GM21526 (cell line): ENCODE measurements around the gene NYAP1.
"Not testable (repeated sequence)": the region's sequence is repeated elsewhere in the genome, so short reads cannot be mapped to it uniquely, and the experiment has no call there.

Experiments
- ATAC-seq: cut with Tn5 transposase; IDR thresholded peaks from one replicate; pipeline ENCODE4 v1.9.1; 2021; ENCODE audit warnings: moderate library complexity; ENCODE audit not compliant: unreplicated experiment, low FRiP score

NYAP1 gene

DNA sequence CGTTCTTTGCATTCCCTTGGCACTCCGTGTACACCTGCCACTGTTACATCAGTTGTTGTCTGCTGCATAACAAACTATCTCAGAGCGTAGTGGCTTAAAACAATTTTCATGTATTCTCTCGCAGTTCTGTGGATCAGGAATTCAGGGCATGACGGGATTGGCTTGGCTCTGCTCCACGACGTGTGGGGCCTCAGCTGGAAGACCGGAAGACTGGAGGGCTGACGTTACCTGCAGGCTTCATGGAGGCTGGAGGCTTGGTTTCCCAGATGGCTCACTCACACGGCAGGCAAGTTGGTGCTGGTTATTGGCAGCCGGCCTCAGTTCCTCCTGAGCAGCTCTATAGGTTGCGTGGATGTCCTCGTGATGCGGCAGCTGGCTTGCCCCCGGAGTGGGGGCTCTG lies 25.5 kb downstream of the NYAP1 start:
- no peak for ATAC-seq

DNA sequence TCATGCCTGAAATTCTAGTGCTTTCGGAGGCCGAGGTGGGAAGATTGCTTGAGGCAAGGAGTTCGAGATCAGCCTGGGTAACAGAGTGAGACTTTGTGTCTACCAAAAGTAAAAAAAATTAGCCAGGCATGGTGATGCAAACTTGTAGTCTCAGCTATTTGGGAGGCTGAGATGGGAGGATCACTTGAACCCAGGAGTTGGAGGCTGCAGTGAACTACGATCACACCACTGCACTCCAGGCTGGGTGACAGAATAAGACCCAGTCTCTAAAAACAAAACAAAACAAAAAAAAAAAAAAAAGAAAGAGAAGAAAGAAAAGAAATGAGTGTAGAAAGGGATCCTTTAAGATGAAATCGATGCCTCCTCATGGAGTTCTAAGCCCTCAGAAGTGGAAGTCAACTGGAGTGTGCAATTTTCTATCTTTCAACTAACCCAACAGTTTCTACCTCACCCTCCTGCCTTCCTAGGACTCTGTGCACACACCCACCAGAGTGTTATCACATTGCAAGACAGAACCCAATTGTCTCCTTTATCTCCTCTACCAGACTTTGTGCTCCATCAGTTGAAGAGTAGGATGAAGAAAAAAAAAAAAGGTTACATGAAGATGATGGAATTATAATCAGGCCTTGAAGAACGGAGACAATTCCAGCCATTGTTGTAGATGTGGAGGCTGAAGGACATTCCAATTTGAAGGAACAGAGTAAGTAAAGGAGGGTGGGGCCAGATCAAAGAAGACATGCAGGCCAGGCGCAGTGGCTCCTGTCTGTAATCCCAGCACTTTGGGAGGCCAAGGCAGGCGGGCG lies 26.9 kb downstream of the NYAP1 start:
- no peak for ATAC-seq

DNA sequence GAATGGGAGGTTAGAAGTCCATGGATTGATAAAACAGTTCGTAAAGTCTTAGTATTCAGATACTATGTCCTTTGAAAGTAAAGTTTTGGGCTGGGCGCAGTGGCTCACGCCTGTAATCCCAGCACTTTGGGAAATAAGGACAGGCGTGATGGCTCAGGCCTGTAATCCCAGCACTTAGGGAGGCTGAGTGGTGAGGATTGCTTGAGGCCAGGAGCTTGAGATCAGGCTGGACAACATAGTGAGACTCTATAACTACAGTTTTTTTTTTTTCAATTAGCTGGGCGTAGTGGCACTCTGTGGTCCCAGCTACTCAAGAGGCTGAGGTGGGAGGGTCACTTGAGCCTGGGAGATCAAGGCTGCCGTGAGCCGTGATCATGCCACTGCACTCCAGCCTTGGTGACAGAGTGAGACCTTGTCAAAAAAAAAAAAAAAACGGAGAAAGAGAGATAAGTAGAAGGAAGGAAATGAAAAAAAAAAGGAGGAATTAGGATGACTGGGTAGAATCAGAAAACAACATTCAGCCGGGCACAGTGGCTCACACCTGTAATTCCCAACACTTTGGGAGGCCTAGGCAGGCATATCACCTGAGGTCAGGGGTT lies 29.6 kb downstream of the NYAP1 start:
- no peak for ATAC-seq

DNA sequence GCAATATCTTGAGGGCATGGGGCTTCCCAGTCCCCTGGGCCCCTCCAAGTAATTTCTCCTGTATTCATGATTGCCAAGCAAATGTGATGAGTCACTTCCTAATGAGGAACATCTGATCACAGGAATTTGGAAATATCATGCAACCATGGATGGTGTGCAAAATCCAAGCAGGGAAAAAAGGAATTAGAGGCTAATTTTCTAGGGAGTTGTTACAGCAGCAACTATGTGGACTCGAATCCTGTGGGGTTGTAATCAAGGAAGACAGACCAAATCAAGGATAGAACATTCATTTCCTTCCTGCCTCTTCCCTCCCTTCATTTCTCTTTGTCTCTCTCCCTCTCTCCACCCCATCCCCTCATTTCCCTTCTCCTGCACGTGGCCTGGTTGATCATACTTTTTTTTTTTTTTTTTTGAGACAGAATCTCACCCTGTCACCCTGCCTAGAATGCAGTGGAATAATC lies 31.4 kb downstream of the NYAP1 start:
- ATAC-seq, result no peak

DNA sequence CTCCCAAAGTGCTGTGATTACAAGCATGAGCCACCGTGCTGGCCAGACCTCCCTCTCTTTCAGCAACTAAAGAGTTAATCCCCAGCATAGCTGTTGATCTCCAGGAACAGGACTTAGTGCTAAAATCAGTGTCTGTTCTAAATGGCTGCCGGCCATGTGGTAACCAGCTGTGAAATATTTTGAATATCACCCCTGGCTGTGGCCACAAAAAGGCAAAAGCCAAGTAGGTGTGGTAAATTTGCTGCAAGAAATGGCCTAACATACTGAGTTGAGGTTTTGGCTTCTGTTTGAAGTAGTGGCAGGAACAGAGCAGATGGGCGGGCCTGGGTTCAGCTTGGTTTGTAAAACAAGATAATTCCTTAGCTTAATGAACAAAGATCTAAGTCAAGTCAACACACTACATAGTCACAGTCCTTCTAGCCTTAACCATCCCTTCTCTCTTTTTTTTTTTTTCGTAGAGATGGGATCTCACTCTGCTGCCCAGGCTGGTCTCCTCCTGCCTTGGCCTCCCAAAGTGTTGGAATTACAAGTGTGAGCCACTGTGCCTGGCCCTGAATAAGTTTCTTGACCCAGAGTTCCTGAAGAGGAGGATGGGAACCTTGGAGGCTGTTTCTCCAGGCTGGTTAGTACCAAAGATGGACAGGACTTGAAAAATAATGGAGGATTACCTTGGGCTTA lies 32.5 kb downstream of the NYAP1 start:
- ATAC-seq, result no peak

DNA sequence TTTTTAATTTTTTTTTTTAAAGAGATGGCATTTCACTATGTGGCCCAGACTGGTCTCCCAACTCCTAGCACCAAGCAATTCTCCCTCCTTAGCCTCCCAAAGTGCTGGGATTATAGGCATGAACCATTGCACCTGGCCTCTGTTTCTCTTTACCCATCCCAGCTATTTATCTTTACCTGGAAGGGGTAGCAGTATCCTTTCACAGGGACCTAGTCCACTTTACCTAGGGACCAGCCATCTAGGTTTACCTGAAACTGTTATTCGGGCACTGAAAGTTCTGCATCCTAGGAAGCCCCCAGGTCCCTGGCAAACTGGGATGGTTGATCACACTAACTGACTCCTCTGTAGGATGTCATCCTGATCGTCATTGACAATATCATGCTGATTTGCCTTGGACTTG lies 33.6 kb downstream of the NYAP1 start:
- ATAC-seq, result no peak

DNA sequence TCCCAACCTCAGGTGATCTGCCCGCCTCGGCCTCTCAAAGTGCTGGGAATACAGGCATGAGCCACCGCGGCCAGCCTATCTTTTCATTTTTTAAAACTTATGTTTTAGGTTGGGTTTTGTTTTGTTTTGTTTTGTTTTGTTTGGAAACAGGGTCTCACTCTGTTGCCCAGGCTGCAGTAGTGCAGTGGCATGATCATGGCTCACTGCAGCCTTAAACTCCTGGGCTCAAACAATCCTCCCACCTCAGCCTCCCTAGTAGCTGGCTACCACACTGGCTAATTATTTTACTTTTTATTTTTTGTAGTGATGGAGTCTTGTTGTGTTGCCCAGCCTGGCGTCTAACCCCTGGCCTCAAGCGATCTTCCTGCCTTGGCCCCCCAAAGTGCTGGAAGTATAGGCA lies 35.9 kb downstream of the NYAP1 start:
- ATAC-seq, result no peak

DNA sequence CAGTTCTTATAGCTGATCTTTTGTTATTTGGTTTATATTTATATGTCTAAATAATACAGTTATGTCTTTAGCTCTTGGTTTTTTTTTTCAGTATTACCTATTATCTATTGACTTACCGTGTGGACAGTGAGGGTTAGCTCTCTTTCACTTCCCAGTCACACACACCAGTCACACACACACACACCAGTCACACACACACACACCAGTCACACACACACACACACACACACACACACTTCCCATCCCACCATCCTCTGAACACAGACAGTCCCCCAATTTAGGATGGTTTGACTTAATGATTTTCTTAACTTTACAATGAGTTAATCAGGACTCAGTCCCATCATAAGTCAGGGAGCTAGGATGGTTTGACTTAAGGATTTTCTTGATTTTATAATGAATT lies 36.4 kb downstream of the NYAP1 start:
- no peak for ATAC-seq

DNA sequence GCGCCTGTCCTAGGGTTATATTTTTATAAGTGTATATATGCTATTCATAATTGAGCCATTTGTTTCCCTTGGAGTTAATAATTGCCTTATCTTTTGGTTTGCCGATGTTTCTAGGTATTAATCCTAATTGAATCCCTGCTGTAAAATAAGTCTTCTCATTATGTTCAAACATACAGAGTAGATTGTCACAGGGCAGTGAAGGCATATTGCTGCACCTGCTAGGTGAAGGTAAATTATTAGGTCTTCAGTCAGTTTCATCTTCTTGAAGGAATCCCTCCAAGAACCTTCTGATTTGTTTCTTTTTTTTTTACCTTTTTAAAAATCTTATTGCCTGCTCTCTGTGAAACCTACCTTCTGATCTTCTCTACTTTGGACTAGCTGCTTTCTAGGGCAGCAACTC lies 37.3 kb downstream of the NYAP1 start:
- ATAC-seq, result no peak

DNA sequence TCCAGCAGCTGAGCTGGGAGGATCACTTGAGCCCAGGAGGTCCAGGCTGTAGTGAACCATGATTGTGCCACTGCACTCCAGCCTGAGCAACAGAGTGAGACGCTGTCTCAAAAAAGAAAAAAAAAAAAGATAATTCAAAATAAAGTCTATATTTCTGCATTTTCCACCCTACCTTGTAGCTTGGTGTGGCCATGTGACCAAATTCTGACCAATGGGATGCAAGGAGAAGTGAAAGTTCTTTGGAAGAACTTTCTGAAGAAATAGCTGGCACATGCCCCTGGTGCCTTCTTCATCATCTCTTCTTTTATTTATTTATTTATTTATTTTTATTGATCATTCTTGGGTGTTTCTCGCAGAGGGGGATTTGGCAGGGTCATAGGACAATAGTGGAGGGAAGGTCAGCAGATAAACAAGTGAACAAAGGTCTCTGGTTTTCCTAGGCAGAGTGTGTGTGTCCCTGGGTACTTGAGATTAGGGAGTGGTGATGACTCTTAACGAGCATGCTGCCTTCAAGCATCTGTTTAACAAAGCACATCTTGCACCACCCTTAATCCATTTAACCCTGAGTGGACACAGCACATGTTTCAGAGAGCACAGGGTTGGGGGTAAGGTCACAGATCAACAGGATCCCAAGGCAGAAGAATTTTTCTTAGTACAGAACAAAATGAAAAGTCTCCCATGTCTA lies 38.3 kb downstream of the NYAP1 start:
- not testable (repeated sequence) for ATAC-seq

DNA sequence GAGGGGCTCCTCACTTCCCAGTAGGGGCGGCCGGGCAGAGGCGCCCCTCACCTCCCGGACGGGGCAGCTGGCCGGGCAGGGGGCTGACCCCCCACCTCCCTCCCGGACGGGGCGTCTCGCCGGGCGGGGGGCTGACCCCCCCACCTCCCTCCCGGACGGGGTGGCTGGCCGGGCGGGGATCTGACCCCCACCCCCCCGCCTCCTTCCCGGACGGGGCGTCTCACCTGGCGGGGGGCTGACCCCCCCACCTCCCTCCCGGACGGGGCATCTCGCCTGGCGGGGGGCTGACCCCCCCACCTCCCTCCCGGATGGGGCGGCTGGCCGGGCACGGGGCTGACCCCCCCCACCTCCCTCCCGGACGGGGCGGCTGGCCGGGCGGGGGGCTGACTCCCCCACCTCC lies 39.5 kb downstream of the NYAP1 start:
- ATAC-seq, result not testable (repeated sequence)

DNA sequence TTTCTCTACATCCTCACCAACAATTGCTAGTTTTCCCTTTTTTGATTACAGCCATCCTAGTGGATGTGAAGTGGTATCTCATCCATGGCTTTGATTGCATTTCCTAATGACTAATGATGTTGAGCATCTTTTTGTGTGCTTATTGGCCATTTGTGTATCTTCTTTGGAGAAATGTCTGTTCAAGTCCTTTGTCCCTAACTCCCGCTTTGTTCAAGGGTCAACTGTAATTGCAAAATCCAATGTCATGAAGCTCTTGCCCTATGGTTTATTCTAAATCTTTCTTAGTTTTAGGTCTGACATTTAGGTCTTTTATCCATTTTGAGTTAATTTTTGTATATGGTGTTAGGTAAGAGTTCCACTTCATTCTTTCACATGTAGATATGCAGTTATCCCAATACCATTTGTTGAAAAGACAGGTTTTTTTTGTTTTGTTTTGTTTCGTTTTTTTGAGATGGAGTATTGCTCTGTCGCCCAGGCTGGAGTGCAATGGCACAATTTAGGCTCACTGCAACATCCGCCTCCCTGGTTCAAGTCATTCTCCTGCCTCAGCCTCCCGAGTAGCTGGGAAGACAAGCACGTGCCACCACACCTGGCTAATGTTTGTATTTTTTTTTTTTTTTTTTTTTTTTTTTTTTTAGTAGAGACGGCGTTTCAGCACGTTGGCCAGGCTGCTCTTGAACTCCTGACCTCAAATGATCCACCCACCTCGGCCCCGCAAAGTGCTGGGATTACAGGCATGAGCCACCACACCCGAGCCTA lies 44.6 kb downstream of the NYAP1 start:
- ATAC-seq, result not testable (repeated sequence)

DNA sequence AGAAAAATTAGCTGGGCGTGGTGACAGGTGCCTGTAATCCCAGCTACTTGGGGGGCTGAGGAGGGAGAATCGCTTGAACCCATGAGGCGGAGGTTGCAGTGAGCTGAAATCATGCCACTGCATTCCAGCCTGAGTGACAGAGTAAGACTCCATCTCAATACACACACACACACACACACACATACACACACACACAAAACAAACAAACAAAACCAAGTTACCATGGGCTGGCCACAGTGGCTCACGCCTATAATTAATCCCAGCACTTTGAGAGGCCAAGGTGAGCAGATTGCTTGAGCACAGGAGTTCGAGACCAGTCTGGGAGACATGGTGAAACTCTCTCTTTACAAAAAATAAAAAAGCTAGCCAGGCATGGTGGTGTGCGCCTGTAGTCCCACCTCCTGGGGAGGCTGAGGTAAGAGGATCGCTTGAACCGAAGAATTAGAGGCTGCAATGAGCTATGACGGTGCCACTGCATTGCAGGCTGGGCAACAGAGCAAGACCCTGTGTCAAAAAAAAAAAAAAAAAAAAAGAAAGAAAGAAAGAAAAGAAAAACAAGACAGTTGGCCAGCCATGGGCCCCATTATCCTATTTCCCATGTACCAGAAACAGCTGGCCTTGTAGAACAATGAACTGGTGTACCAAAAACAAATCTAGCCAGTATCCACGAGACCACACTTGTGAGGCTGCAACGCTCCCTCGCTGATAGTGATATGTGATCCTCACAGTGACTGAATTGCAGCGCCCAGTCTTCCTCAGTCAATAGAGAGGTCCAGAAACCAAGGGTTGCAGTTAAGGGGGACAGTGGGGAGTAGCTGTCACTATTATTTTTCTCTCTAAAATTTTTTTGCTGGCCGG lies 48.7 kb downstream of the NYAP1 start:
- ATAC-seq, result no peak

DNA sequence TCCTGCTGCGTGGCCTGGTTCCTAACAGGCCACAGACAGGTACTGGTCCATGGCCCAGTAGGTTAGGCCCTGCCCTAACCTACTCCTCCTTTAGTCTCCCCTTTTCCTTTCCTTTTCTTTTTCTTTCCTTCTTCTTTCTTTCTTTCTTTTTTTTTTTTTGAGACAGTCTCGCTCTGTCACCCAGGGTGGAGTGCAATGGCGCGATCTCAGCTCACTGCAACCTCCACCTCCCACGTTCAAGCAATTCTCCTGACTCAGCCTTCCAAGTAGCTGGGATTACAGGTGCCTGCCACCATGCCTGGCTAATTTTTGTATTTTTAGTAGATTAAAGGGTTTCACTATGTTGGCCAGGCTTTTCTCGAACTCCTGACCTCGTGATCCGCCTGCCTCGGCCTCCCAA lies 52.3 kb downstream of the NYAP1 start:
- not testable (repeated sequence) for ATAC-seq

DNA sequence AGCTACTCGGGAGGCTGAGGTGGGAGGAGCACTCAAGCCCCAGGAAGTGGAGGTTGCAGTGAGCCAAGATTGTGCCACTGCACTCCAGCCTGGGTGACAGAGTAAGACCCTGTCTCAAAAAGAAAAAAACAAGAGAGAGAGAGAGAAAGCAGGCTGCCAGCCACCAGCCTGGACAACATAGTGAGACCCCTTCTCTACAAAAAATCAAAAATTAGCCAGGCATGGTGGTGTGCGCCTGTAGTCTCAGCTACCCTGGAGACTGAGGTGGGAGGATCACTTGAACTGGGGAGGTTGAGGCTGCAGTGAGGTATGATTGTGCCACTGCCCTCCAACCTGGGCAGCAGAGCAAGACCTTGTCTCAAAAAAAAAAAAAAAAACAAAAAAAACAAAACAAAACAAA lies 53.0 kb downstream of the NYAP1 start:
- not testable (repeated sequence) for ATAC-seq

DNA sequence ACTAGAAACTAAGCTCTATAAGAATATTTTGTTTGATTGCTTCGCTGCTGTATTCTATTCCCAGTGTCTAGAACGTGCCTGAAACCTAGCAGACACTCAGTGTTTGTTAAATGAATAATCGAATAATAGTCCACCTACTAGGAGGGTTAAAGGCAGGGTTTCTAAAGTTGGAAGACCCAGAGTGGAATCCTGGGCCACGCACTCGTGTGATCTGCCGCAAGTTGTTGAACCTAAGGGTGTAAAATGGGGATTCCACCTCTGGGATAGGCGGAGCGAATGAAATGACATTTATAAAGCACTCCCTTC lies 54.6 kb downstream of the NYAP1 start:
- no peak for ATAC-seq

DNA sequence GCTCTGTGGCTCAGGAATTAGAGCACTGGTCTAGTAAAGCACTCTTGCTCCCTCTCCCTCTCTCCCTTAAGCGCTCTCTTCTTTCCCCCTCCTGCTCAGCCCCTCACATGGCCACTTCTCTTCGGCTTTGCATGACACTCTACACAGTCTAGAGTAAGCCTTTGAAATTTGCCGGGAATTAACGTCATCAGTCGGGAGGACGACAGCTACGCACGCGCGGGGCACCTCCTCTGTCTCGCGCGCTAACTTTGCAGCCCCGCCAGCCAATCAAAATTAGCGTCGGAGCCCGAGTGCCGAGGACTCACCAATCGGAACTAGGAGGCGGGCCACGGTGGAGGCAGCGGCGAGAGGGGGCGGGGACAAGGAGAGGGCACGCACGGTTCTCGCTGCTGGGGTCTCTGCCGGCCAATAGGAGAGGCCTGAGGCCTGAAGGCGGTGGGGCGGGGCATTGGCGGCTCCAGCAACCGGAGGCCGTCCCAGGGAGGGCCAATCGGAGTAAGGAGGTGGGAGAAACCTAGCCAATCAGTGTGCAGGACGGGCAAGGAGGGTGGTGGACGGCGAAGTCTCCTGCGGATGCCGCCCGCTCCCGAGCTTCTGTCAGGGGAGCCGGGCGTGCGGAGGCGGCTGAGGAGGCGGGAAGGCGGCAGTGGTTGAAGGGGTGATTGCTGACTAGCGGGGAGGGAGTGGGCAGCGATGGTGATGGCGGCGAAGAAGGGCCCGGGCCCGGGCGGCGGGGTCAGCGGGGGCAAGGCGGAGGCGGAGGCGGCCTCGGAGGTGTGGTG lies 55.1 kb downstream of the NYAP1 start, which contains the start of gene AGFG2:
TSS of gene AGFG2 (plus strand) at position 550 of the 782 bp plus-strand sequence. CDS start at position 694, 144 bp downstream.
- ATAC-seq, result peak; percentile 88

DNA sequence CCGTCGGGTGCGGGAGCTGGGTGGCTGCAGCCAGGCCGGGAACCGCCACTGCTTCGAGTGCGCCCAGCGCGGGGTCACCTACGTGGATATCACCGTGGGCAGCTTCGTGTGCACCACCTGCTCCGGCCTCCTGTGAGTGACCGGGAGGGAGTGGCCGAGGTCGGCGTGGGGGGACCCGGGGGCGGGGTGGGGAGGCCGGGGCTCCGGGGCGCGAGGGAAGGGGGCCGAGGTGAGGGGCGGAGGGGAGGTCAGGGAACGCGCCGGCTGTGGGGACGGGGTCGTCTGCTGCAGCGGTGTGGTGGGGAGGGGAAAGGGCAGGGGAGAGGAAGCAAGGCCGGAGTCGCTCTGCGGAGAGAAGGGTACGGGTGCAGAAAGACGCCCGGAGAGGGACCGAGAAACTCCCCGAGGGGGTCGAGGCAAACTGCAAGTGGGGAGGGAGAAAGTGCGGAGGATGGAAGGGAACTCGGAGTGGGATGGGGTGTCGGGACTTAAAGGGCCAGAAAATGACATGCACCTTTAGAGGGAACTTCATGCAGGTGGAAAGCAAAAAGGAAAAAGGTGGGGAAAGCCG lies 55.8 kb downstream of the NYAP1 start:
- ATAC-seq, result no peak
